ENCODE measurements around the gene SLC46A2. TPM values are rescaled to one million over a fixed set of nuclear protein-coding genes. Genes with fewer than 3 reads are reported as not detected.

Gene SLC46A2
- total and polyA plus RNA-seq, 2 of the 8 experiments (the other 6 are each of a cell fraction or from before 2014, with no cell fraction given) = 0.03 TPM; not detected in 1

GRCh38 chr9:112913326-112913725 is 22.6 kb upstream of the SLC46A2 start:
- CTCF ChIA-PET (ENCODE audit: partially characterized antibody) = interaction anchor here (1.2 to 4.9 kb wide), 4 partner anchors 9 to 199 kb away, joined by 3 to 28 read pairs (median 8); no protein-coding TSS in a partner anchor
- 90% methylated on average over 4 of the region's 4 CpGs; no CpG with 5 or more reads in 1 of the 2 experiments for WGBS, 2 experiments (ENCODE audit: extremely low coverage in 1 of 2, insufficient coverage in 1 of 2, insufficient read length in 1 of 2, insufficient replicate concordance in 2 of 2, low coverage in 1 of 2, low lambda C conversion rate in 2 of 2, missing lambda C conversion rate in 1 of 2)

More at GRCh38 chr9:112913326-112913725, 22.6 kb upstream of the SLC46A2 start:
- no peak overlapping the region for H2BK20ac ChIP-seq (ENCODE audit: low read length)
- no peak overlapping the region for H2BK120ac ChIP-seq (replicated peaks; ENCODE audit: low read depth, low read length)
- no peak overlapping the region for H4K8ac ChIP-seq (ENCODE audit: extremely low read depth, insufficient read depth, low read length)
- POLR2A ChIA-PET (ENCODE audit: partially characterized antibody) = no interaction called here
- H3K9ac ChIP-seq (replicated peaks in 1 of 4; ENCODE audit: extremely low read depth in 1 of 4, low read depth in 3 of 4, low read length in 3 of 4) = no peak overlapping the region
- no peaks in the 10 kb centered on the region for H3K23me2 ChIP-seq (ENCODE audit: low read depth, low read length)
- TF ChIP-seq SRF (IDR thresholded peaks at IDR 0.05; ENCODE audit: low read depth, low read length) (no peak), ASH2L (IDR thresholded peaks at IDR 0.05; ENCODE audit: low read length) (no peak)
- H3K79me1 ChIP-seq (ENCODE audit: low read depth, low read length) = no peaks in the 10 kb centered on the region
- H3K4me2 ChIP-seq (ENCODE audit: insufficient read depth in 1 of 2, low read depth in 2 of 2, low read length in 2 of 2) = no peak overlapping the region
- no peak overlapping the region for H4K5ac ChIP-seq (ENCODE audit: insufficient read length, low read depth, low read length)
- H3K4me1 ChIP-seq (replicated peaks in 1 of 4; ENCODE audit: control insufficient read depth in 3 of 4, insufficient read depth in 4 of 4, low read length in 3 of 4) = no peaks in the 10 kb centered on the region
- no peak overlapping the region for H3K56ac ChIP-seq (replicated peaks; ENCODE audit: insufficient read length, low read depth, low read length)
- no peak overlapping the region for H2BK12ac ChIP-seq (ENCODE audit: low read depth, low read length)
- no peak overlapping the region for H3K23ac ChIP-seq (ENCODE audit: insufficient read length)
- H3K9me3 ChIP-seq (ENCODE audit: insufficient read depth in 2 of 2, low read depth in 1 of 2, low read length in 1 of 2) = peaks cover 5 to 9% of the 10 kb centered on the region in 2 experiments
- no peaks in the 10 kb centered on the region for H3K79me2 ChIP-seq (ENCODE audit: control insufficient read depth in 1 of 2, insufficient read depth in 2 of 2, low read length in 2 of 2)
- no peak overlapping the region for H2BK15ac ChIP-seq (ENCODE audit: low read length)
- H2AK5ac ChIP-seq (ENCODE audit: low read depth, low read length) = no peak overlapping the region
- H4K91ac ChIP-seq (replicated peaks; ENCODE audit: insufficient read length, low read length) = no peak overlapping the region
- peaks cover 0 to 3% (median 0%) of the 10 kb centered on the region in 4 experiments; a peak in 1 of 7 replicates for H3K27me3 ChIP-seq (replicated peaks in 1 of 4; ENCODE audit: control insufficient read depth in 3 of 4, extremely low read depth in 1 of 4, insufficient read depth in 3 of 4, low read length in 3 of 4)
- H3K4ac ChIP-seq (replicated peaks; ENCODE audit: insufficient read length, low read depth, low read length) = no peak overlapping the region
- no peaks in the 10 kb centered on the region for H3K36me3 ChIP-seq (ENCODE audit: control insufficient read depth in 2 of 4, insufficient read depth in 4 of 4, low read length in 3 of 4)
- no peak overlapping the region for H3K27ac ChIP-seq (ENCODE audit: low read depth, low read length)
- H3K4me3 ChIP-seq (ENCODE audit: extremely low read depth in 1 of 4, insufficient read depth in 2 of 4, low read depth in 3 of 4, low read length in 4 of 4) = no peak overlapping the region
- H3K14ac ChIP-seq (ENCODE audit: insufficient read length) = no peak overlapping the region
- no peak for FAIRE-seq
- no peak overlapping the region for H3K18ac ChIP-seq (ENCODE audit: extremely low read depth, low read length)
- H4K20me1 ChIP-seq (replicated peaks in 1 of 2; ENCODE audit: control insufficient read depth in 1 of 2, insufficient read depth in 2 of 2, low read length in 2 of 2) = no peaks in the 10 kb centered on the region
- H2BK5ac ChIP-seq (ENCODE audit: low read depth, low read length) = no peak overlapping the region
- no peak for DNase-seq (ENCODE audit: low read depth in 1 of 2, low spot score in 2 of 2)
- H2AFZ ChIP-seq (ENCODE audit: low read length) = no peak overlapping the region
